ENCODE measurements around the gene ALPK3. TPM values are rescaled to one million over a fixed set of nuclear protein-coding genes. Genes with fewer than 3 reads are reported as not detected.

The ALPK3 gene
- total RNA-seq, 1 donor from 2014 or later: 0.34 TPM

DNA sequence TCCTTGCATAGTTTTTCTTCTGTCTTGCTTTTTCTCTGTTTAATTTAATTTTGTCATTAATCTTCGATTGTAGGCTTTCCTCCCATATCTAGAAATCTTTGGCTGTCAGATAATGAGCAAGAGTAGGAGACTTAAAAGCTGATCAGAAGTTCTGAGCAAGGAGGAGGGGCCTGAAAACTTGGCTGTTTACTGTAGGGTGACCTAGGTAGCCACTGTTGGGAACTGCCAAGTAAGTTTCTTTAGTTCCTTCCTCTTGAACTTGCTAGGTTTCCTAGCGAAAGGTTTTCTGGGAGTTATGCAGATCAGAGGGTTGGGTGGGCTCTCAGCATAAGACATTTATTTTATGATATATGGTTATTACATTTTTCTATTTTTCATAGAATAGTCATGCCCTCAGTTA lies 14.5 kb downstream of the ALPK3 start:
- Mint-ChIP-seq H3K27me3 (ENCODE audit: low read depth) (peaks cover 29% of the 10 kb centered on the region), H3K9me3 (no peaks in the 10 kb centered on the region), H3K4me1 (ENCODE audit: low read depth) (no peaks in the 10 kb centered on the region), H3K4me3 (ENCODE audit: low read depth) (no peak overlapping the region), H3K27ac (no peak overlapping the region), H3K36me3 (ENCODE audit: low read depth) (no peaks in the 10 kb centered on the region)
- DNase-seq (ENCODE audit: low spot score): no peak
- intact Hi-C loops (cut with micrococcal nuclease): no loop called here

DNA sequence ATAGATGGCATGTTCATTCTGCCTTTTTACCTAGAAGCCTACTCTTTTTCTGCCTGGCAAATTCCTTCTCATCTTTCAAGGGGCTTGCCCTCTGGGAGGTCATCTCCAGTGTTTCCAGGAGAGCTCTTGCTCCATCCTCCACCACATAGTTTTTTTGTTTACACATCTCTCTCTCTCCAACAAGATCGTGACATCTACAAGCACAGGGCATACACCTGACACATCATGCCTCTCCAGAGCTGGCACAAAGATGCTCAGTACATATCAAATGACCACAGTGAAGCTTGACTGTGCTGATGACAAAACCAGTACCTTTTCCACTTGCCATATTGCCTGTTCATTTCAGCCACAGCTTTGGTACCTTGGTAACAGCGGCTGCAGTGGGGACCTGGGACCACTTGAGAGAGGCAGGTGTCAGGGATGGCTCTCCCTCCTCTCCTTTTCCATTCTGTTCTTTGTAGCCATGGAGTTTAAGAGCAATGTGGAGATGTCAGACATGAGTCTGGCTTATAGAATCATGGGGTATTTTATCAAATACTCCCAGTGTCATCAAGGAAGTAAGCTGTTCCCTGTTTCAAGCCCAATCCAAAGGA lies 15.4 kb downstream of the ALPK3 start:
- no peak overlapping the region for H3K27ac Mint-ChIP-seq
- intact Hi-C loops (cut with micrococcal nuclease): no loop called here
- no peaks in the 10 kb centered on the region for H3K4me1 Mint-ChIP-seq (ENCODE audit: low read depth)
- DNase-seq (ENCODE audit: low spot score): no peak
- H3K27me3 Mint-ChIP-seq (ENCODE audit: low read depth): peaks cover 32% of the 10 kb centered on the region
- no peak overlapping the region for H3K4me3 Mint-ChIP-seq (ENCODE audit: low read depth)
- H3K9me3 Mint-ChIP-seq: no peaks in the 10 kb centered on the region
- no peaks in the 10 kb centered on the region for H3K36me3 Mint-ChIP-seq (ENCODE audit: low read depth)

DNA sequence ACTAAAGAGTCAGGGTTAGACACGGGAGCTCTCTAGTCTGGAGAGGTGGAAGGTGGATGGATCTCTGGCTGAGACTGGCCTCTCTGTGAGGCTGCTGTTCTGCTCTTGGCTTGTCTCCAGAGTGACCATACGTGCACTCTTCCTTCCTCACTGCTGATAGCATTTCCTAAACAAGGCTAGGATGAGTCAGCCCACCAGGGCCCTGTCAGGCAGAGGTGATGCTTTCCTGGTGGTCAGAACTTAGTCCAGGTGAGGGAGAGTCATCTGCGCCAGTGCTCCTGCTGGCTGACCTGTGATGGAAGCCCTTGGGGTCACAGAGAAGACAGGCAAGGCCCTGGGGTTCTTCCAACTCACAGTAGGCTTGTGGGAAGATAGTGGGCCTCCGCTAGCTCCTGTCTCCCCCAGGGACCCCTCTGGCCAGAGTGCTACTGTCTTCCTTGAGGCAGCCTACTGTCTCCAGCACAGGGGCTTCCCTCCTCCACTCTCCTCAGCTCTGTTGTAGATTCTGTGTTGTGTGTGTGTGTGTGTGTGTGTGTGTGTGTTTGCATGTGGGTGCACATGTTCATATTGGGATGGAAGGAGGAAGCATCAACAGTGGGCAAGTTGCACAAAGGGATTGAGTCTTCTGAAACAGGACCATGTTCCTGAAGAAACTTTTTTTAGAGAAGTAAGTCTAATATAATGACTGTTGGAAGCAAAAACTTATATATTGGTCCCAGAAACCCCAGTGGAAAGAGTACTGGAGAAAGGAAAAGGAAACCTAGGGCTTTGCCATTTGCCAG lies 16.5 kb downstream of the ALPK3 start:
- Mint-ChIP-seq H3K9me3 (no peaks in the 10 kb centered on the region), H3K27me3 (ENCODE audit: low read depth) (peaks cover 31% of the 10 kb centered on the region), H3K4me3 (ENCODE audit: low read depth) (no peak overlapping the region), H3K36me3 (ENCODE audit: low read depth) (no peaks in the 10 kb centered on the region), H3K27ac (no peak overlapping the region), H3K4me1 (ENCODE audit: low read depth) (no peaks in the 10 kb centered on the region)
- DNase-seq (ENCODE audit: low spot score): no peak
- intact Hi-C loops (cut with micrococcal nuclease): no loop called here

DNA sequence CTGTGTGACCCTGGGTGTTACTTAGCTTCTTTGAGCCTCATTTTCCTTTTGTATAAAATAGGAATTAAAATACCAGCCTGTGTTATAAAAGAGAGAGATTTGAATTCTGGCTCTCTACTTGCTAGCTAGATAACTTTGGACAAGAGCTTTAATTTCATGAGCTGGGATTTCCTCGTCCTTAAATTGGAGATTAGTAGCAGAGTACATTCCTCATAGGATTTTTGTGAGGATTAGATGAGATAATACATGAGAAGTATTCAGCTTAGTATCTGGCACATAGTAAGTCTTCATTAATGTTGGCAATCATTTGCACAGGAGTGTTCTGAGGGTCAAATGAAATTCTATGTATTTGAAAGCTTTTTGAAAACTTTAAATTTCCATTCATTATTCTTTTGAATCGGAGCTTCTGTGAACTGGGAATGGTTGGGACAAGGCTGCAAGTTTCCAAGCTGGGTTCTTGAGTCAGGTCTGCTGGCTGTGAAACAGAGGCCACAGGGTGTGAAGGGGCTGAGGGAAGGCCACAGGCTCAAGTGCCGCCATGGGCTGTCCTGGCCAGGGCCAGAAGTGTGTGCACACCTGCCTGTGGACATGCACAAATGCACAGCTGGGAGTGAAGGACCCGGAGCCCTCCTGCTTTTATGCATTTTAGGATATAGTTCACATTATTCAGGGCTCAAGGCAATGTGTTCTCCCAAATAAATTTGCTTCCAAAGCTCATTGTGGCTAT lies 17.2 kb downstream of the ALPK3 start:
- Mint-ChIP-seq H3K27ac (no peak overlapping the region), H3K4me3 (ENCODE audit: low read depth) (no peak overlapping the region), H3K9me3 (no peaks in the 10 kb centered on the region), H3K27me3 (ENCODE audit: low read depth) (peaks cover 27% of the 10 kb centered on the region), H3K4me1 (ENCODE audit: low read depth) (no peaks in the 10 kb centered on the region), H3K36me3 (ENCODE audit: low read depth) (no peaks in the 10 kb centered on the region)
- DNase-seq (ENCODE audit: low spot score): no peak
- intact Hi-C loops (cut with micrococcal nuclease): no loop called here

DNA sequence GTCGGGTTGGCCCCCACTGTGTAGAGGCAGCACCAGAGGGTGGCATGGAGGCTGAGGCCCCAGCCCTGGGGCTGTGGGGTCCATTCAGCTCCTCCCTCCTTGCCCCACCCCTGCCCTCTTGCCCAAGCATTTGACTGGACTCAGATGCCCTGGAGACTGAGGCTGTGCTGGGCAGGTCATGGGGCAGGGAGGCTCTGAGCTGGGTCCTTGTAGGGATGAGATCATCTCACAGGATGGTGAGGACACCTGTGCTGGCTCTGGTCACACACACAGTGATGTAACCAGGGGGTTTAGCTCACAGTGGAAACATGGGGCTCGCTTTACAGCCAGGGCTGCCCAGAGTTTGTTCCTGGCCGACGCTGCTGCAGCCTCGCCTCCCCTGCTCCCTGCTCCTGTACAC lies 17.8 kb downstream of the ALPK3 start:
- Mint-ChIP-seq H3K27me3 (ENCODE audit: low read depth) (peaks cover 27% of the 10 kb centered on the region), H3K4me3 (ENCODE audit: low read depth) (no peak overlapping the region), H3K4me1 (ENCODE audit: low read depth) (no peaks in the 10 kb centered on the region), H3K27ac (no peak overlapping the region), H3K9me3 (no peaks in the 10 kb centered on the region), H3K36me3 (ENCODE audit: low read depth) (no peaks in the 10 kb centered on the region)
- no peak for DNase-seq (ENCODE audit: low spot score)
- intact Hi-C loops (cut with micrococcal nuclease): no loop called here

DNA sequence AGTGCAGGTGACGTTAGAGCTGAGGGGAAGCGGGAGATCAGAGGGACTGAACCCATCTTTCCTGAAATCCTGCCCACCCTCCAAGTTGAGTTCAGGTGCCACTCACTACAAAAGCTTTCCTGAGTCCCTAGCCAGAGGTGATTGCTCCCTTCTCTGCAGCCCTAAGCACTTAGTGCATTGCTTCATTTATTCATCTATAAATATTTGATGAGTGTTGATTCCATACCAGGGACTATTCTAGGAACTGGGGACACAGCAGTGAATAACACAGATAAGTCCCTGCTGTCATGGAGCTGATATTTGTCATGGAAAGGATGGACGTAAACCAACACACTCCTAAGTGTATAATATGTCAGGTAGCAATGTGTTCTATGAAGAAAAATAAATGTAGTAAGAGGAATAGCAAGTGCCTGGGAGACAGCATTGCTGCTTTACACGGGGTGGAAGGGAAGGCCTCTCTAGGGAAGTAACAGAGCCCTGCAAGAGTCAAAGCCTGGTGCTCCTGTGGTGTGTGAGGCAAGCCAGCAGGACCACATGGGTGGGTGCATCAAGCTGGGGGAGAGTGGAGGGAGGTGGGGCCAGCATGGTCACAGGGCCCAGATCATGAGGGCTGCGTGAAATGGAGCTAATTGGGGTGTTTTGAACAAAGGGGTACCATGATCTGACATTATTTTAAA lies 18.6 kb downstream of the ALPK3 start:
- H3K9me3 Mint-ChIP-seq: no peaks in the 10 kb centered on the region
- H3K4me1 Mint-ChIP-seq (ENCODE audit: low read depth): no peaks in the 10 kb centered on the region
- H3K27ac Mint-ChIP-seq: no peak overlapping the region
- DNase-seq (ENCODE audit: low spot score): no peak
- intact Hi-C loops (cut with micrococcal nuclease): no loop called here
- no peaks in the 10 kb centered on the region for H3K36me3 Mint-ChIP-seq (ENCODE audit: low read depth)
- H3K4me3 Mint-ChIP-seq (ENCODE audit: low read depth): no peak overlapping the region
- peaks cover 23% of the 10 kb centered on the region for H3K27me3 Mint-ChIP-seq (ENCODE audit: low read depth)

DNA sequence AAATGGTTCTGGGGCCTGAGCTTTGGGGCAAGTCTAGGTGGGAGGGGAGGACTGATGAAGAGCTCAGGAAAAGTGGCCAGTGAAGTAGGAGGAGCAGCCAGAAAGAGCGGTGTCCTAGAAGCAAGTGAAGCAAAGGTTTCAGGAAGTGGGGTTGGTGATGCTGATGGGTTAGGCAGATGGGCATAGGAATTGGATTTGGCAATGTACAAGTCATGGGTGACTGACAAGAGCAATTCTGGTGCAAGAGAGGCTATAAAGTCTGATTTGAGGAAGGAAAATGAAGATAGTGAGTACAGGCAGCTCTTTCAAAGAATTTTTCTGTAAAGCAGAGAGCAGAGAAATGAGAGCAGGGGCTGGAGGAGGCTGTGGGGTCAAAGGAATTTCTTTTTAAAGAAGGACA lies 19.7 kb downstream of the ALPK3 start:
- peaks cover 18% of the 10 kb centered on the region for H3K27me3 Mint-ChIP-seq (ENCODE audit: low read depth)
- H3K4me1 Mint-ChIP-seq (ENCODE audit: low read depth): no peaks in the 10 kb centered on the region
- no peak overlapping the region for H3K4me3 Mint-ChIP-seq (ENCODE audit: low read depth)
- no peak overlapping the region for H3K27ac Mint-ChIP-seq
- intact Hi-C loops (cut with micrococcal nuclease): no loop called here
- H3K36me3 Mint-ChIP-seq (ENCODE audit: low read depth): no peaks in the 10 kb centered on the region
- no peaks in the 10 kb centered on the region for H3K9me3 Mint-ChIP-seq
- no peak for DNase-seq (ENCODE audit: low spot score)

DNA sequence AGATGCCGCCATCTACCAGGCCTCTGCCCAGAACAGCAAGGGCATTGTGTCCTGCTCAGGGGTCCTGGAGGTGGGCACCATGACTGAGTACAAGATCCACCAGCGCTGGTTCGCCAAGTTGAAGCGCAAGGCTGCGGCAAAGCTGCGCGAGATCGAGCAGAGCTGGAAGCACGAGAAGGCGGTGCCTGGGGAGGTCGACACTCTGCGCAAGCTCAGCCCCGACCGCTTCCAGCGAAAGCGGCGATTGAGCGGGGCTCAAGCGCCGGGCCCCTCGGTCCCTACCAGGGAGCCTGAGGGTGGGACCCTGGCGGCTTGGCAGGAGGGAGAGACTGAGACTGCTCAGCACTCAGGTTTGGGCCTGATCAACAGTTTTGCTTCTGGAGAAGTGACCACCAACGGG lies 22.6 kb downstream of the ALPK3 start:
- DNase-seq (ENCODE audit: low spot score): no peak
- no peaks in the 10 kb centered on the region for H3K36me3 Mint-ChIP-seq (ENCODE audit: low read depth)
- H3K27ac Mint-ChIP-seq: no peak overlapping the region
- H3K4me1 Mint-ChIP-seq (ENCODE audit: low read depth): no peaks in the 10 kb centered on the region
- peaks cover 5% of the 10 kb centered on the region for H3K27me3 Mint-ChIP-seq (ENCODE audit: low read depth)
- intact Hi-C loops (cut with micrococcal nuclease): no loop called here
- no peak overlapping the region for H3K4me3 Mint-ChIP-seq (ENCODE audit: low read depth)
- no peaks in the 10 kb centered on the region for H3K9me3 Mint-ChIP-seq

DNA sequence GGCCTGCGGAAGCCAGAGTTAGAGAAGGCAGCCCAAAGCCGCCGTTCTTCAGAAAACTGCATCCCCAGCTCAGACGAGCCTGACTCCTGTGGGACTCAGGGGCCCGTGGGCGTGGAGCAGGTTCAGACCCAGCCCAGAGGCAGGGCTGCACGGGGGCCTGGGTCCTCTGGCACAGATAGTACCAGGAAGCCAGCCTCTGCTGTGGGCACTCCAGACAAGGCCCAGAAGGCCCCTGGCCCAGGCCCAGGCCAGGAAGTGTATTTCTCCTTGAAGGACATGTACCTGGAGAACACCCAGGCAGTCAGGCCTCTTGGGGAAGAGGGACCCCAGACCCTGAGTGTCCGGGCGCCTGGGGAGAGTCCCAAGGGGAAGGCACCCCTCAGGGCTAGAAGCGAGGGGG lies 23.1 kb downstream of the ALPK3 start:
- Mint-ChIP-seq H3K9me3 (no peaks in the 10 kb centered on the region), H3K4me3 (ENCODE audit: low read depth) (no peak overlapping the region), H3K27ac (no peak overlapping the region), H3K27me3 (ENCODE audit: low read depth) (peaks cover 4% of the 10 kb centered on the region), H3K4me1 (ENCODE audit: low read depth) (no peaks in the 10 kb centered on the region), H3K36me3 (ENCODE audit: low read depth) (no peaks in the 10 kb centered on the region)
- intact Hi-C loops (cut with micrococcal nuclease): no loop called here
- DNase-seq (ENCODE audit: low spot score): no peak

DNA sequence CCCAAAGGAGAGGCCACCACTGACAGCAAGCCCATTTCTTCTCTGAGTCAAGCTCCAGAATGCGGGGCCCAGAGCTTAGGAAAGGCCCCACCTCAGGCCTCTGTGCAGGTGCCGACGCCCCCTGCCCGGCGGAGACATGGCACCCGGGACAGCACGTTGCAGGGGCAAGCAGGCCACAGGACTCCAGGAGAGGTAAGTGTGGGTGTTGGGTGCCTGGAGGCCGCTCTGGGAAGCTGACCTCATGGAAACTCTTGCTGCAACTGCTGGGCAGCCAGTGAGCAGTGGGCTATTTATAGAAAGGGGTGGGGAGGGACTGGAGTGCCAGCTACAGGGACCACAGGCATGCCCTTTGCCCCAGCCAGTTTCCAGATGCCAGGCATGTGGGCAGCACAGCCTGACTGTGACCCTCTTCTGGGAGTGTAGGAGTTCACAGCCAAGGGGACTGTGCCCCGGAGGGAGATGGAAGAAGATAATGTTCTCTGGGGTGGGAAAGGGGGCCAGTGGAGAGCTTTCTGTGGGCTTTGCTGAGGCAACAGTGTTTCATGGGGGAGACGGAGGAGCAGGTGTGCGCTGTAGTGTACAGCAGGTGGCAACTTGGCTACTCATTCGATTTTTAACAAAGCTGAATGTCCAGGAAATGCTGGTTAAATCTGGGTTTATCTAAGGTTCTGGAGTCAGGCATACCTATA lies 23.7 kb downstream of the ALPK3 start:
- no peaks in the 10 kb centered on the region for H3K9me3 Mint-ChIP-seq
- H3K4me3 Mint-ChIP-seq (ENCODE audit: low read depth): no peak overlapping the region
- H3K27me3 Mint-ChIP-seq (ENCODE audit: low read depth): peaks cover 3% of the 10 kb centered on the region
- no peak overlapping the region for H3K27ac Mint-ChIP-seq
- no peaks in the 10 kb centered on the region for H3K36me3 Mint-ChIP-seq (ENCODE audit: low read depth)
- no peak for DNase-seq (ENCODE audit: low spot score)
- intact Hi-C loops (cut with micrococcal nuclease): no loop called here
- no peaks in the 10 kb centered on the region for H3K4me1 Mint-ChIP-seq (ENCODE audit: low read depth)

DNA sequence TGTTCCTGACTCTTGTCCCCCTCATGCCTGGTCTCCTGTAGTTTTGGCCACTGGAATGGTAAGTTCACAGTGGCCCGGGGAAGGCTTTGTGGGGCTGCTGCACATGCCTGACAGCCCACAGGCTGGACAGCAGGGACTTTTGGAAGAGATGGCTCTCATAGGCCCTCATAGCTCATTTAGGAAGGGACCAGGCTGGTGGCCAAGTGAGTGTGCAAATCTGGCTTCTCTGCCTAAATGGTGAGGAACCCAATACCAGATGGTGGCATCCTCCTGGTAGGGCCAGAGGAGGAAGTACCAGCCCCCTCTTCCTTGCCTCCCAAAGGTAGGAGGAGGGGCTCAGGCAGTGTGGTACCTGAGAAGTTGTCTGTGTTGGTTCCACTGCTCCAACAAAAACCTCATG lies 25.6 kb downstream of the ALPK3 start:
- Mint-ChIP-seq H3K36me3 (ENCODE audit: low read depth) (peaks cover 3% of the 10 kb centered on the region), H3K4me3 (ENCODE audit: low read depth) (no peak overlapping the region), H3K9me3 (peaks cover 12% of the 10 kb centered on the region), H3K27ac (no peak overlapping the region), H3K4me1 (ENCODE audit: low read depth) (no peaks in the 10 kb centered on the region), H3K27me3 (ENCODE audit: low read depth) (peaks cover 2% of the 10 kb centered on the region)
- intact Hi-C loops (cut with micrococcal nuclease): no loop called here
- DNase-seq (ENCODE audit: low spot score): no peak

DNA sequence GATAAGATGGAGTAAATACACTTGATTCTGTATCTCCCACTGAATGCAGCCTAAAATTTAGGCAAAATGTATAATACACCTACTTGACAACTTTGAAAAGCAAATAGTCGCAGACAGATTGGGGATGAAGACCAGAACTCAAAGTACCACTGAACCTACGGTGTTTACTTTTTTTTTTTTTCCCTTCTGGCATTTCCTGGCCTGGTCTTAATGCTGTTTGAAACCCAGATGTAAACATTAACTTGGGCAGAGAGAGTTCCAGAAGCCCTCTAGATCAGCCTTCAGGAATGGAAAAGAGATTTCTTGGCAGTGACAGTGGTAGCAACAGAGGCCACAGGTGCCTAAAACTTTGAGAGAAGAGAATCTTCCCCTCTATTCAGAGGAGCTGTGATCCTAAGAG lies 27.8 kb downstream of the ALPK3 start:
- Mint-ChIP-seq H3K4me3 (ENCODE audit: low read depth) (no peak overlapping the region), H3K27me3 (ENCODE audit: low read depth) (peaks cover 4% of the 10 kb centered on the region), H3K36me3 (ENCODE audit: low read depth) (peaks cover 3% of the 10 kb centered on the region), H3K4me1 (ENCODE audit: low read depth) (no peaks in the 10 kb centered on the region), H3K9me3 (peaks cover 12% of the 10 kb centered on the region), H3K27ac (no peak overlapping the region)
- no peak for DNase-seq (ENCODE audit: low spot score)
- intact Hi-C loops (cut with micrococcal nuclease): loop anchor here (1.0 kb wide), 1 partner anchor 83 kb away; no protein-coding TSS in a partner anchor

All from activated T-helper 2 cell treated with anti-CD3 and anti-CD28 coated beads, Interferon-gamma antibody, Interleukin-2, Interleukin-4, amounts not matched to agents 10 μg/mL and 5 μg/mL and 100 μg/mL, durations not matched to agents 14 hours and 24 hours and 36 hours (primary cell).